Amniotic stem cell (primary cell): ENCODE data around the gene SLC37A2.

Experiments used
- DNase-seq: peaks from one replicate; lab custom pipeline; 2025; lab: John Stamatoyannopoulos, UW

The SLC37A2 gene

DNA sequence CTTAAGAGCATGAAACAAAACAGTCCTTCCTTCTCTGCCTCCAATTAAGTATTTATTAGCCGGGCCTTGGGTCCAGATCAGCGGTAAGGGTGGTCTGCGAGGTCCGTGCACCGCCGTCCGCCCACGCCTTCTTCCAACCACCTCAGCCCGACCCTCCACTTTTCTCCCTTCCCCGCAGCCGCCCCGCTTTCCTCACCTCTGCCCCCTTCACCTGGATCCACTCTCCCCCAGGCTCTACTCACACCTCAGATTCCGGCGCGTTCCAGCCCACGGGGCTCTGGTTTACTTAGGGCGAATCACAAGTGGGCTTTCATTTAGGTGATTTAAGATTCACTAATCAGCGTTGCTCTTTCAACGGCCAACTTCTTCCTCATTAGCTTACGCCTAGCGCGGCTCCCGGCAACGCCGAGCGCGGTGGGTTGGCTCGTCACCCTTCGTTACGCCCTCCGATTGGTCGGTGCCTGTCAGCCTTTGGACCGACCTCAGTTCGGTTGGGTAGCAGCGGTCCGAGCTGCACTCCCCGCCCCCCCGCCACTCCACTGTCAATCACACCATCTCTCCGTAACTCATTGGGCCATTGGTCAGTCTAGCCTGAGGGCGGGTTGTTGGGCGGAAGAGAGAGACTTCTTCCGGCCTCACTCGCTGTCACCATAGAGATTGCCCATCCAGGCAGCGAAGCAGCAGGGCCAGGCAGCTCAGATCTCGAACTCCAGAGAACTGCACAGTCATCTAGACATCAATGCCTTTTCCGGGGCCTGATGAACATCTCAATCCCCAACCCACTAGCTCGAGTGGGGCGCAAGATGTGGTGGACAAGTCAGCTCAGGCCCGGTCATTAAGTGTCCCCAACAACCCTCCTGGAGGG is 48.5 kb downstream of the SLC37A2 start, which contains the start of gene TMEM218:
Gene TMEM218 (minus strand): TSS at position 284 of the 865 bp plus-strand sequence. CDS start 9,385 bp downstream, outside the sequence.
- peak; percentile 89 for DNase-seq

DNA sequence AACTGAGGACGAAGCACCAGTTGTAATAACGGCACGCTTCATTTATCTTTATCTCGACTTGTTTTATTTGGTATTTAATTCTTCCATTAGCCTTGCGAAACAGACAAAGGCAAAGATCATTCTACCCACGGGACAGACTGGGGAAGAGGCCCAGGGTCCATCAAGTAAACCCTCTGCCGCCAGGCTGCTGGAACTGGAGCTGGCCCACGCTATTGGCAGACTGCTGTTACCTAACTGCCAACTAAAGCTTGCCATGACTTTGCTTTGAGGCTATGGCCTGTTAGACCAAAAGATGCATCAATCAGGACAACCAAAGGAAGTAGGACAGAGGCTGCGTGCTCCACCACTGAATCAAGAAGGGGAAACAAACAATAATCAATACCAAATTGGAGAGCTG is 49.1 kb downstream of the SLC37A2 start:
- no peak for DNase-seq

DNA sequence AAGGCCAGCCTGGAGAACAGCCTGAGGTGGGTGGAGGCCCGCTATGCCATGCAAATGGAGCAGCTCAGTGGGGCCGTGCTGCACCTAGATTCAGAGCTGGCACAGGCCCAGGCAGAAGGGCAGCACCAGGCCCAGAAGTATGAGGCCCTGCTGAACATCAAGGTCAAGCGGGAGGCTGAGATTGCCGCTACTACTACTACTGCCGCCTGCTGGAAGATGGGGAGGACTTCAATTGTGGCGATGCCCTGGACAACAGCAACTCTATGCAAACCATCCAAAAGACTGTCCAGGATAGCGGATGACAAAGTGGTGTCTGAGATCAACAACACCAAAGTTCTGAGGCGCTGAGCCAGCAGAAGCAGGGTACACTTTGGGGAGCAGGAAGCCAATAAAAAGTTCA is 51.4 kb downstream of the SLC37A2 start:
- DNase-seq: no peak

DNA sequence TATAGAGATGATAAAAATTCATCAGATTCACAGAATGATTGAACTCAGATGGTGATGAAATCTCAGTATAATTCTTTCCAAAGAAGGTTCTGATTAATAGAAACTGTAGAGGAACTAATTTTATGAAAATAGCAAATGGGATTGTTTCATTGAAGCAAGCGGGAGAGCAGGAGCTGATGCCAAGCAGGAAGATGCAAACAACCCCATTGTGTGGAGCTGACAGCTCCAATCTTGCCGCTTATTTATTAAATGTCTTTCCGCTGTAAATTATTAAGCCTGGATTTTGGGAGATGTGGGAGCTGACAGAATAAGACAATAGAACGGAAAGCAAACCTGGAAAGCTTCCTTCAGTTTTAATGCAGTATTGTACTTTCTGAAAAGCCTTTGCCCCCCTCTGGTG is 54.3 kb downstream of the SLC37A2 start:
- DNase-seq: no peak

GRCh38 chr11:125123194-125123946 is 60.3 kb downstream of the SLC37A2 start:
- no peak for DNase-seq

GRCh38 chr11:125123947-125124617 is 61.0 kb downstream of the SLC37A2 start:
- DNase-seq: no peak

DNA sequence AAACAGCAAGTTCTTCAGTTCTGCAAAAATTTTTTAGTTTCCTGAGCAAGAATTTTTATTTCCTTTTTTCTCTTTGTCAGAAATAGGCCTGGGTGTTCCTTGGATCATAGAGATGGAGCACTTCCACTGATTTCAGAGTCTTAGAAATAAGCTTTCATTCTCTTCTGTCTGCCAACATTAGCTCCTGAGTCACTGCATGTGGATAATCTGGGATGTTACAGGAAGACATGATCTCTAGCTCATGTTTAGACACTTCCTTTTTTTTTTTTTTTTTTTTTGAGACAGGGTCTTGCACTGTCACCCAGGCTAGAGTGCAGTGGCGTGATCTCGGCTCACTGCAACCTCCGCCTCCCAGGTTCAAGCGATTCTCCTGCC is 61.5 kb downstream of the SLC37A2 start:
- no peak for DNase-seq

DNA sequence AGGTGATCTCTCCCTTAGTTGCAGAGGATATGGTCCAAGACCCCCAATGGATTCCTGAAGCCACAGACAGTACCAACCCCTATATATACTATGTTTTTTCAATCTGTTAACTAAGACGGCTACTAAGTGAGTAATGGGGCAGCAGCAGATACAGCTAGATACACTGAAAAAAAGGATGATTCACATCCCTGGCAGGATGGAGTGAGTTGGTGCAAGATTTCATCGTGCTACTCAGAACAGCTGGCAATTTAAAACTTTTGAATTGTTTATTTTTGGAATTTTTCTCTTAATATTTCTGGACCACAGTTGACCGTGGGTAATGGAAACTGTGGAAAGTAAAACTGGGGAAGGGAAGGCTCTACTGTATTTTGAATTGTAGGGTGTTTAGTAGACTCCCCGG is 65.3 kb downstream of the SLC37A2 start:
- DNase-seq: peak; percentile 44

DNA sequence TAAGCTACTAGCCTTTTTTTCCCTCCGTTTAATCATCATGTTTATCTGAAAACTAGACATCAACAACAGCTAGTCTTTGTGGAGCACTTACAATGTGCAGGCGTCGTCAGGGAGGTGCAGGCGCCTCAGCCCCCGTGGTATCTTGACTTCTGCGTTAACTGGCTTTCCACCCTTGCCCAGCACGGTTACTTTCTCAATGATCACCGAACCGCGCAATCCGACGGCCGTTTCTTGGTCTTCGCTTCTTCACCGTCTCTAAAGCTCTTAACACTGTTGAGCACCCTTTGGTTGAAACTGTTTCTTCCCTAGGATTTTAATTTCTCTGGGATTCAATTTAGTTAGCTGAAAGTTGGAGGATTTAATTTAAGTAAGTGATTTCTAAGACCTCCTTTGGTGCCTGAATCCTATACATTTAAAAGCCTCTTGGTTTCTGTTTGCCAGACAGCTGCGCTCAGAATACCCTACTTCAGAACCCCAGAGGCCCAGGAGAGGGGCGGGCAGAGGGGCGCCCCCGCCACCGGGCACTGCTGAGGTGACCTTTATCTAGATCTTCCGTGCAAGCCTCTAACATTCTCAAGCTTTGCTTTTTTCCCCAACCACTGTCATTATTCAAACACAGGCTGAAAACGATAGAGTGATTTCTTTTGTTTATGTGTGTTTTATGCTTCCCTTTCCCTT is 66.3 kb downstream of the SLC37A2 start:
- DNase-seq: no peak

DNA sequence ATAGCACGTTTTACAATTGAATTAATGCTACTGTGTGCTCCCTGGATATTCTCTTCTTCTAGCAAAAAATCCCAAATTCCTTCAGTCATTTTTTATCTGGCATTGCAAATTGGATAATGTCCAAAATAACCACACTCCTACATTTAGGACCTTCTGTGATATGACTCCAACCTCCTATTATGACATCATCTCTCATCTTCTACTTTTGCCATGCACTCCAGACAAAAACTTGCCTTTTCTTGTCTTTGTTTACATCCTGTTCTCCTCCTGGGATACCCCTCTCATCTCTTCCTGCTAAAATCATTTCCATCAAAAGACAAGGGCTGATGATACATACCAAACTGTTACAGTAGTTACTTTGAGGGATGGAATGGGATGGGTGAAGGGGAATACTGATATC is 69.0 kb downstream of the SLC37A2 start:
- no peak for DNase-seq

DNA sequence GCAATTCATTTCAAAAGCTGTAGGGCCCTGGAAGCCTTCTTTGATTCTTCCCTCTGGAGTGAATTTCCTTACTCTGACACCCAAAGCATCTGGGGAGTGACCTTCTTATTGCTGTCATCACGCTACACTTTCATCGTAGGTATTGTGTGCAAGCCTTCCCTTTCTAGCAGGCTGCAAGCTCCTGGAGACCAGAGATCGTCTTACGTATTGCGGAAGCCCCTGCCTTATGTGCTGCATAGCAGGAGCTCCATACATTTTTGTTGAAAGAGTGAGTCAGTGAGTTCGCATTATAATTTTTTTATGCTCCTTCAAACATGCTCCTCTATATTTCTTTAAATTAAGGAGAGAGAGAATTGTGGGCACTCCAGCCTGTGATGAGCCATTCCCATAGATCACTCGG is 69.5 kb downstream of the SLC37A2 start:
- DNase-seq: no peak

DNA sequence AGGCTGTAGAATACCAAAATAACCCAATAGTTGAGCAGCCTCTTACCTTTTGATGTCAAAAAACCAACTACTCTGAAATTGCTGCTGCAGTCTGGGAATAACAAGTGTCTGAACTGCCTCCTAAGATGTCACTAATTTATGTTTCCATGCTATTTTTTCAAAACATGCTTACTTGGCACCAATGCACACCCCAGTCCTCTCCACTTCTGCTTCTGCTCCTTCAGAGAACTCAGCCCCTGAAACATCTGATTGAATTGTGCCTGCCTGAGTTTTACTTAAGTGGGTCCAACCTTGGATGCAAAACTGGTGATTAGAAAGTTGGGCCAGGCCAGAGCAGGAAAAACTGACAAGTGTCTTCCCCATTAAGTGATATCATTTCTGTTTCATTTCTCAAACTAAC is 72.9 kb downstream of the SLC37A2 start:
- DNase-seq: no peak

DNA sequence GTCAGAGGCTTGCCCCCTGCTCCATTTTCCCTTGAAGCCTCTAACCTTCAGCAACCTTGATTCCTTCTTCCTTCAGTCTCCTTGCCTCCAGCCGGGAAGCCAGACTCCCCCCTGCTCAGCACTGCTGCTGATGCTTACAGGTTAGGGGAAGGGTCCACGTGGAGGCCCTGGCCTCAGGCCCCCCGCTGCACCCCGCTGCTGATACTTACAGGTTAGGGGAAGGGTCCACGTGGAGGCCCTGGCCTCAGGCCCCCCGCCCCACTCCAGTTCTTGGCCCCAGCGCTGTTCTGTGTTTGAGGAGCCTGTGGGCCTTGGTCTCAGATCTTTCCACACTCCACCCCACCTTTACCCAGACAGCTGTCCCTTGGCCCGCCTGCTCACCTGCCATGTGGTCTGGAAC is 75.9 kb downstream of the SLC37A2 start:
- DNase-seq: no peak

GRCh38 chr11:125139778-125140177 is 76.7 kb downstream of the SLC37A2 start:
- no peak for DNase-seq
